ENCODE results near the gene NR4A1. TPM values are rescaled to one million over a fixed set of nuclear protein-coding genes. Genes with fewer than 3 reads are reported as not detected.
A peak's percentile ranks its signal among the peaks of the same experiment; 100 is the strongest.

NR4A1 gene
- total RNA-seq, 1 donor from 2014 or later: 0.79 TPM

GRCh38 chr12:52057638-52058576 lies 6.7 kb downstream of the NR4A1 start:
- TF ChIP-seq, protein P1, sequence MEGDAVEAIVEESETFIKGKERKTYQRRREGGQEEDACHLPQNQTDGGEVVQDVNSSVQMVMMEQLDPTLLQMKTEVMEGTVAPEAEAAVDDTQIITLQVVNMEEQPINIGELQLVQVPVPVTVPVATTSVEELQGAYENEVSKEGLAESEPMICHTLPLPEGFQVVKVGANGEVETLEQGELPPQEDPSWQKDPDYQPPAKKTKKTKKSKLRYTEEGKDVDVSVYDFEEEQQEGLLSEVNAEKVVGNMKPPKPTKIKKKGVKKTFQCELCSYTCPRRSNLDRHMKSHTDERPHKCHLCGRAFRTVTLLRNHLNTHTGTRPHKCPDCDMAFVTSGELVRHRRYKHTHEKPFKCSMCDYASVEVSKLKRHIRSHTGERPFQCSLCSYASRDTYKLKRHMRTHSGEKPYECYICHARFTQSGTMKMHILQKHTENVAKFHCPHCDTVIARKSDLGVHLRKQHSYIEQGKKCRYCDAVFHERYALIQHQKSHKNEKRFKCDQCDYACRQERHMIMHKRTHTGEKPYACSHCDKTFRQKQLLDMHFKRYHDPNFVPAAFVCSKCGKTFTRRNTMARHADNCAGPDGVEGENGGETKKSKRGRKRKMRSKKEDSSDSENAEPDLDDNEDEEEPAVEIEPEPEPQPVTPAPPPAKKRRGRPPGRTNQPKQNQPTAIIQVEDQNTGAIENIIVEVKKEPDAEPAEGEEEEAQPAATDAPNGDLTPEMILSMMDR (IDR thresholded peaks at IDR 0.05; ENCODE audit: insufficient read depth, low read length, severe bottlenecking): no peak
- FAIRE-seq (peak; percentile 36), DNase-seq (ENCODE audit: low read depth) (no peak)
- Histone ChIP-seq H3K36me3 (ENCODE audit: control insufficient read depth, insufficient read depth, low read length) (no peaks in the 10 kb centered on the region), H3K4me3 (ENCODE audit: low read depth, low read length) (no peak overlapping the region), H3K27me3 (ENCODE audit: control insufficient read depth, insufficient read depth, low read length) (no peaks in the 10 kb centered on the region)

DNA sequence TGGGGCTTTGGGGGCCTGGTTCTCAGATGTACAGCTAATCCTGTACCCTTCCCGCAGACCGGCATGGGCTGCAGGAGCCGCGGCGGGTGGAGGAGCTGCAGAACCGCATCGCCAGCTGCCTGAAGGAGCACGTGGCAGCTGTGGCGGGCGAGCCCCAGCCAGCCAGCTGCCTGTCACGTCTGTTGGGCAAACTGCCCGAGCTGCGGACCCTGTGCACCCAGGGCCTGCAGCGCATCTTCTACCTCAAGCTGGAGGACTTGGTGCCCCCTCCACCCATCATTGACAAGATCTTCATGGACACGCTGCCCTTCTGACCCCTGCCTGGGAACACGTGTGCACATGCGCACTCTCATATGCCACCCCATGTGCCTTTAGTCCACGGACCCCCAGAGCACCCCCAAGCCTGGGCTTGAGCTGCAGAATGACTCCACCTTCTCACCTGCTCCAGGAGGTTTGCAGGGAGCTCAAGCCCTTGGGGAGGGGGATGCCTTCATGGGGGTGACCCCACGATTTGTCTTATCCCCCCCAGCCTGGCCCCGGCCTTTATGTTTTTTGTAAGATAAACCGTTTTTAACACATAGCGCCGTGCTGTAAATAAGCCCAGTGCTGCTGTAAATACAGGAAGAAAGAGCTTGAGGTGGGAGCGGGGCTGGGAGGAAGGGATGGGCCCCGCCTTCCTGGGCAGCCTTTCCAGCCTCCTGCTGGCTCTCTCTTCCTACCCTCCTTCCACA lies 7.6 kb downstream of the NR4A1 start:
- TF ChIP-seq, protein P1 (IDR thresholded peaks at IDR 0.05; ENCODE audit: insufficient read depth, low read length, severe bottlenecking): no peak
- H3K4me3 ChIP-seq (ENCODE audit: low read depth, low read length): no peak overlapping the region
- H3K27me3 ChIP-seq (ENCODE audit: control insufficient read depth, insufficient read depth, low read length): no peaks in the 10 kb centered on the region
- FAIRE-seq (no peak), DNase-seq (ENCODE audit: low read depth) (no peak)
- no peaks in the 10 kb centered on the region for H3K36me3 ChIP-seq (ENCODE audit: control insufficient read depth, insufficient read depth, low read length)

DNA sequence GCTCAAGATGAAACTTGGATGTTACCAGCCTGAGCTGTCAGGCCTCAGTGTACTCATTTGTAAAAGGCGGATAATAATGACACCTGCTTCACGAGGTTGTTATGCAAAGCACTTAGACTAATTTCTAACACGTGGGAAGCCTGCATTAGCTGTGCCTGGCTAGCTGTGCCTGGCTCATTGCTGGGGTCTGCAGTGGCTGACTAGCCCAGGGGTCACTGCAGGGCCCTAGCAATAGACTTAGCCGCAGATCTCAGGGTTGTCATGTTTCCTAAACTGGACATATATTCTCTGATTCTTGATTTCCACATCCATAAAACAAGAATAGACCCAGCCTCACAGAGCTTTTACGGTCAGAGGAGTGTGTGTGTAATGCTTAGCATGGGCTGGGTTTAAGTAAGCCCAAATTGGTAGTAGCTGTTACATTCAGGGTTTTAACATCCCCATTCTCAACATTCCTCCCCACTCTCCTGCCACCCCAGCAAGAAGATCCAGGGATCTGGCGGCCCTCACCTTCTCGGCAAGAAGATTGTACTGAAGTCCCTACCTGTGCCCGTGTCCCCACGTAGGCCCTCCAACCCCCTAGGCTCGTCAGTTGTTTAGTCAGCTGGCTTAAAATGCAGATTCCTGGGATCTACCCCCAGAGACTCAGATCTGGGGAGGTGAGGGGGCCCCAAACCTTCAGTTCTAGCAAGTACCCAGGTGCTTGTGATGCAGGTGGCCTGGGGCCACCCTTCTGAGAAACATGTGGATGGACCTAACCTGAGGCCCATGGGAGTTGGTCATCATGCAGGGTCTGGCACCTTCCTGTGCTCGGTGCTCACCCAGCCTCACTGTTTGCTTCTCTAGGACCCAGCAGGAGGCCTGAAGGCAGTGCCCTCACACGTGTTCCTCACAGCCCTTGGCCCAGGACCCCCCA lies 8.6 kb downstream of the NR4A1 start:
- FAIRE-seq (no peak), DNase-seq (ENCODE audit: low read depth) (peak; percentile 21)
- Histone ChIP-seq H3K4me3 (ENCODE audit: low read depth, low read length) (no peak overlapping the region), H3K36me3 (ENCODE audit: control insufficient read depth, insufficient read depth, low read length) (no peaks in the 10 kb centered on the region), H3K27me3 (ENCODE audit: control insufficient read depth, insufficient read depth, low read length) (no peaks in the 10 kb centered on the region)
- TF ChIP-seq, protein P1 (IDR thresholded peaks at IDR 0.05; ENCODE audit: insufficient read depth, low read length, severe bottlenecking): no peak

GRCh38 chr12:52060498-52061177 lies 9.4 kb downstream of the NR4A1 start:
- FAIRE-seq (no peak), DNase-seq (ENCODE audit: low read depth) (no peak)
- TF ChIP-seq, protein P1 (IDR thresholded peaks at IDR 0.05; ENCODE audit: insufficient read depth, low read length, severe bottlenecking): no peak
- Histone ChIP-seq H3K4me3 (ENCODE audit: low read depth, low read length) (no peak overlapping the region), H3K27me3 (ENCODE audit: control insufficient read depth, insufficient read depth, low read length) (no peaks in the 10 kb centered on the region), H3K36me3 (ENCODE audit: control insufficient read depth, insufficient read depth, low read length) (no peaks in the 10 kb centered on the region)
